ENCODE data around the gene TYRO3.

TYRO3 gene

DNA sequence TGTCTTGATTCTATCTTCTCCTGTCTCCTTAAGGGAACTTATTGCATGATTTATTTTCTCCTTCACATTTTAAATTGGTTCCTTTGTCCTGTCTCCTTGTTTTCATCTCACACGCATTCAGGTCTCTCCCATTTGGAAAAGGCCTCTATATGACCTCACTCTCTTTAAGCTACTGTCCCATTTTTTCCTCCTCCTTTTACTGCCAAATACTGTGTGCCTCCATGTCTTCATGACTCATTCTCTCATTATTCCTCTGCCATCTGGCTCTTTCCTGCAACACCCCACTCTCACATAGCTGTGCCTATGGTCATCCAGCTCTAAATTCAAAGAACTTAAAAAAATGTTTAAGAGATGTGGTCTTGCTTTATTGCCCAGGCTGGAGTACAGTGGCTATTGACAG, 48.0 kb downstream of the TYRO3 start:
- DNase-seq: no peak

DNA sequence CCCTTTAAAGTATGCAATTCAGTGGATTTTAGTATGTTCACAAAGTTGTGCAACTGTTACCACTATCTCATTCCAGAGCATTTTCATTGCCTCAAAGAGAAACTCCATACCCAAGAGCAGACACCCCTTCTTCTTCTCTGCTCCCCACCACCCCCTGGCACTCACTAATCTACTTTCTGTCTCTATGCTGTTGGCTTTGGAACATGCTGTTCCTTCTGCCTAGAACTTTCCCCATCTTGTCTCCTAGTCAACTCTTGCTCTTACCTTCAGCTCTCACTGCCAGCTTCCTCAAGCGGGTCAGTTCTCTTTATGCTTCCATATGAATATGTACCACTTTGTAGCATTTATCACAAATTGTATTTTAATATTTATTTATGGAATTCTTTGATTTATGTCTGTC, 50.1 kb downstream of the TYRO3 start:
- DNase-seq: no peak

DNA sequence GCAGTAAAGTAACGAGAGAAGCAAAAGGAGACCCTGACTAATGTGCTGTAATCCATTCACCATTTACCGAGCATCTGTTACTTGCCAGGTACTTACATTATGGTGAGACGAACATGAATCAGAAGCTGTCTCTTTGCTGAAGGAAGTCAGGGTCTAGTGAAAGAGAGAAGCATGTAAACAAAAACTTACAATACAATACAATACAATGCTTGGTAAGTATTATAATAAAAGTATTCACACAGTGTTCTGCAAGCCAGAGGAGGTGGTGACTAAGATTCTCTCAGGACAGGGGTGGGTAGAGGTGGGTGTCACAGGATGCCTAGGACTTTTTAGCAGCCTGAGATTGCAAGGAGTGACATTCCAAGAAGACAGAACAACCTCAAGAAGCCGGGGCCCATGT, 51.0 kb downstream of the TYRO3 start:
- no peak for DNase-seq

DNA sequence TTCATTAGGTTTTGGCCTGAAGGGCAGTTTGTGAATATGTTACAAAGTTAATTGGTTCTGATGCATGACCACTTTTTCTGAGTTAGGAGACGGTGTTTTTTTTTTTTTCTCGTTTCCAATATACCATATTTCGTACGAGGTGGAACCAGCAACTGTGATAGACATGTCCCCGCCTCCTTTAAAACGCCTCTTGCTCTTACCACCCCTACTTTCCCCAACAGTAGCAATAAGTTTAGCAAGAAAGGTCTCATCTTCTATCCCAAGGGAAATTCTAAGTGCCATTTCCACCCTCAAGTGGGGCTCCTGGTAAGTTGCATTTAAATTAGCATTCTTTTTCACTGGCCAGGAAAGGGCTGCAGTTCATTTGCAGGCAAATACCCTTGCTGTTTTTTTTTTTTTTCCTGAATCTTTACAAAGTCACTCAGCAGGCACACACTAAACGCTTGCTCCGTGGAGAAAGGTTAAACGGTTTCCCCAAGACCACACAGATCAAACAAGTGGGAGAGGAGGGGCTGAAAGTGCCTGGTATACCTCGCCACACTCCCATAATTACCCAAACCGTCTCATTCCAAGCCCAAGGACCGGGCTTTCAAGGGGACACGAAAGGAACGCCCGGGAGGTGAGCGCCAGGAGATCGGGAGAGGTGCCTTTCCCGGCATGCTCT, 61.7 kb downstream of the TYRO3 start:
- DNase-seq: no peak

DNA sequence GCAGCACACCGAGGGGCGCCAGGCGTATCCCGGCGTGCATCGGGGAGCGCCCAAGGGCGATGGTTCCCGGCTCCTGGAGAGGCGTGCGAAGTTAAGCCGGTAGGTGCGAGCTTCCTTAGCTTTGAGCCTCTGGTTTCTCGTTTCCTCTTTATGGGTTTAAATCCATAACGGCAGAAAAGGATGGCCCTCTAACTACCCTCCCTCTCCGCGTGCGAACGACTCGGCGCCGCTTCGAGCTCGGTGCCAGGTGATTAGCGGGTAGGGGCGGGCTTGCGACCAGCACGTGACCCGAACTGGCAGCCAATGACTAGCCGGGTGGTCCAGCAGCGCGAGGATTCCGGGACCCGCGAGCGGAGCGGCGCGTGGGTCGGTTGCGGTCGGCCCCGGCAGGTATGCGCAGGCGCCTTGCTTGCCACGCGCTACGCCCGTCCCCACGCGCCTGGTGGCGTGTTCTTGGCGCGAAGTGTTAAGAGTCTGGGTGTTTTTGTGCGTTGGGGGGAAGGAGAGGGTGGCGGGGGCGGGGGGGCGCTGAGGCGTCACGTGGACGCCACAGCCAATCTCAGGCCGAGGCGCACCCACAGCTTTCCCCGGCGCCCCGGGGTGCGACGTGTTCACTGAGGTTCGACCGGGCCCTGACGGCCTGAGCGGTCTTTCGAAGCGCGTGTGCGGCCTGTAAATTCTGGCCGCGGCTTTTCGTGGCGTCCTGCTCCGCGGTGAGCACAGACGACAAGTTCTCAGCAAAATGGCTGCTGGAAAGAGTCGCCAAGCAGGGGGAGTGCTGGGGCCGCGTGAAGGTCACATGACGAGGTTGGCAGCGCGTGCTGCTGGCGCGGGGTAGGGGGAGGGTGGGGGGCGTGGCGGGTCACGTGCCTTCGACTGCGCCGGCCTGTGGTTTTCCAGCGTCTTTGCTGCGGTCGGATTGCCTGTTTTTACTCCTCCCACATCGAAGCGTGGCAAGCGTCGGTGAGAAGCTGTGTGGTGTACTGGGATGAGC, 62.5 kb downstream of the TYRO3 start:
- peak; percentile 95 for DNase-seq

DNA sequence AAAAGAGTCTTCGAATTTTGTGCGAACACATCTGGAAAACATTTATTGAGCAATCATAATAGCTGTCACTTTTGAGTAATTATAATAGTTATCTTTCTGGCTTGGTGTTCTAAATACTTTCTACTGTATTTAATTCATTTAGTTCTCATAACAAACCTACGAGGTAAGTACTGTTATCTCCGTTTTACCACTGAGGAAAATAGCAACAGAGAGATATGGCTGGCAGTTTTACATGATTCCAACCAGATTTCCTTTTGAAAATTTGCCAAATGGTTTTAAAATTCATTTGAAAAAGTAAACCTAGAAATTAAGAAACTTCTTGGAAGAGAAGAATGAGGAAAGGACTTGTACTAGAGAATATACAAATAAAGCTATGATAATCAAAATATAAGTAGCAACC, 63.9 kb downstream of the TYRO3 start:
- DNase-seq: no peak

DNA sequence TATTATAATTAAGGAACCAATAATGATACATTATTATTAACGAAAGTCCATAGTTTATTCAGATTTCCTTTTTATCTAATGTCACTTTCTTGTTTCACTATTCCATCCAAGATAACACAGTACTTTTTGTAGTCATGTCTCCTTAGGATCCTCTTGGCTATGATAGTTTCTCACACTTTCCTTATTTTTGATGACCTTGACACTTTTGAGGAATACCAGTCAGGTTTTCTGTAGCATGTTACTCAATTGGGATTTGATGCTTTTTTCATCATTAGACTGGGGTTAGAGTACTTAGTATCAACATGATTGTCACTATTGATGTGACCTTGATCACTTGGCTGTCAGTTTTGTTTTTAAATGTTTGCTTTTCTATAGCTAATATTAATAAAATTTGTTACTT, 68.2 kb downstream of the TYRO3 start:
- DNase-seq: no peak

DNA sequence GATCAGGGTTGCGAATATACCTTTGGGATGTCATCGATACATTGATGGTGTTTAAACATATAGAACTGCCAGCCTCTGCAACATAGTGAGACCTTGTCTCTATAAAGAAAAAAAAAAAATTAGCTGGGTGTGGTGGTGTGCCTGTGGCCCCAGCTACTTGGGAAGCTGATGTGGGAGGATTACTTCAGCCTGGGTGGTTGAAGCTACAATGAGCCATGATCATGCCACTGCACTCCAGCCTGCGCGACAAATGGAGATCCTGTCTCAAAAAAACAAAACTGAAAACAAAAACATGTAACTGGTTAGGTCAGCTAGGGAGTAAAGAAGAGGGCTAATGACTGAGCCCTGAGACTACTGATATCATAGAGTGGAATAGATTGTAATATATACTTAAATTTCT, 70.5 kb downstream of the TYRO3 start:
- DNase-seq: no peak

DNA sequence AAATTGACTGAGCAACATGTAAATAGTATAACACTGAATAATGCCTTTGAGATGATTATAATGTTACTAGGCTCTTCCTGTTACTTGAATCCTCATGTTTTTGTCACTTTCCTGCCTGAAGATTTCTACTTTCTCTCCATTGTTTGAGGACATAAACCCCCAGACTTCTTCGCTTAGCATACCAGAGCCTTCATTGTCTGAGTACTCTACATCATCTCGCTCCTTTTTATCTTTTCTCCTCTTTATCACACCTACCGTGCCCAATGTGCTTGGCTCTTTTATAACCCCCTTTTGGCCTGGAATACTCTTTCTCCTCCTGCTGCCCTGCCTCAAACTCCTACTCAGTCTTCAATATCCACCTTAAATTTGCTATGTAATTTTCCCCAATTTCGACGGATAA, 70.9 kb downstream of the TYRO3 start:
- no peak for DNase-seq

DNA sequence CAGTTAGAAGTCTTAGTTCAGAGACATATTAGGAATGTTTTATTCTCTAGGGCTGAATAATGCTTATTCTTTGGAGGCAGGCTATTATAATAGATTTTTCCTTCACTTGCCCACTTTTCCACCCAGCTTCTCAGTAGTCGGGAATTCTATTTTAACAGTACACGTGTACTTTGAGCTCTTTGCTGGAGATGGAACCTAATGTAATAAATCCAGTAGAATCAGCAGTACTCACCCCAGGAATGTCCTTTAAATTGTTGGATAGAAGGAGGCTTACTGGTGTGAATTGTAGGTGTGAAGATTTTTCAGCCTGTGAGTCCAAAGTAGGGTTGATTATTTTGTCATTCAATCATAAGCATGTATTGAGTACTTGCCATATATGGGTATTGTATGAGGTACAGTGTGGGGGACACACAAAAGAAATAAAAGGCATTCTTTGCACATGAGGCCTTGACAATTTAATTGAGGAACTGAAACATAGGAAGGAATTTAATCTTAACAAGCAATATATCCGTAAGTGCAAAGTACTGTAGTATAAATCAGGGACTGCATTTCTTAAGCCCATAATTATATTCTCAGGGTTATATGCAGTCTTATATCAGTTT, 71.7 kb downstream of the TYRO3 start:
- DNase-seq: no peak

DNA sequence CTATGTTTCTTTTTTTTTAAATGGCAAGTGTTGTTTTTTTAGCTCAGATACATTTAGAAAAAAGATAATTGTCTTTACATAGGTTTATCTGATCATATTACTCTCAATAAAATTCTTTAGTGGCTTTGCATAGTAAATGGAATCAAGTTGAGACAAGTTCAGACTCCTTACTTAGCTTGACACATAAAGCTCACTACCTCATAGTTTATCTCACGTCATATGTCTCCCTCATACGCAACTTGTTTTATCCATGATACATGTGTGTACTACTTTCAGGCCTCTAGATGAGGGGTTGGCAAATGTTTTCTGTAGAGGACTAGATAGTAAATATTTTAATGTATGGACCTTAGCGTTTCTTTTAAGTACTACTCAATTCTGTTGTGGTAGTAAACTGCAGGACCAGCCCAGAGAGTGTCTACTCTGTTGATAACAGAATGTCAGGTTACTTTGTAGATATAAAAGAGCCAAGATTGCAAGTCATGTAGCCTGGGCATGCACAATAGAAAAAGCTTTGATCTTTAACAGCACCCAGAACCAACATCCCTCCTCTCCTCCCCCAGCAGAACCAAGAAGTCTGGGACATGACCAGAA, 73.0 kb downstream of the TYRO3 start:
- DNase-seq: no peak

Measured in femur (tissue), 1 donor.